ENCODE data around the gene GNAQ. TPM values are rescaled to one million over a fixed set of nuclear protein-coding genes. Genes with fewer than 3 reads are reported as not detected.

The GNAQ gene
- total RNA-seq, 1 experiment from 2014 or later, result 38.2 TPM

DNA sequence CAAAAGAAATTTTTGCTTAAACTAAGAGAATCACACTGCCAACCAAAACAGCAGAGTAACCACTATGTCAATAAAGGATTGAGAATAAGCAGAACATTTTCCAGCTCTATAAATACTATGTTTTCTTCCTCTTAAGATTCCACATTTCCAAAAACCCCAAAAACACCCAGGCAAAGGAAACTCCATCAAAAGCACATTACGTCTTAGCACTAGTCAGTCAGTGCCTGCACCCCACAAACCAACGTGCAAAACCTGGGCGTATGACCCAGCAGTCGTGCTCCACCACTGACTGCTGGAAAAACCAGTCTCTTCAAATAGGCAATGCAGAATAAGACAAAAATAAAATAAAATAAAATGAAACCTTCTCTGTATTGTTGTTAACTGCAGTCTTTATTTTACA is 85.3 kb downstream of the GNAQ start:
- TF ChIP-seq CTCF (IDR thresholded peaks at IDR 0.05; ENCODE audit: unreplicated experiment), result no peak
- Mint-ChIP-seq H3K36me3 (ENCODE audit: insufficient read depth, unreplicated experiment) (no peaks in the 10 kb centered on the region), H3K27me3 (ENCODE audit: insufficient read depth, unreplicated experiment) (no peaks in the 10 kb centered on the region), H3K9me3 (ENCODE audit: unreplicated experiment) (no peaks in the 10 kb centered on the region), H3K27ac (ENCODE audit: low read depth, unreplicated experiment) (no peak overlapping the region), H3K4me1 (ENCODE audit: insufficient read depth, unreplicated experiment) (peaks cover 15% of the 10 kb centered on the region), H3K4me3 (ENCODE audit: unreplicated experiment) (no peak overlapping the region)
- CTCF ChIA-PET, result no interaction called here
- no peak for DNase-seq (ENCODE audit: unreplicated experiment)
- no TSS peak for BruUV-seq (replicated peaks)
- POLR2A ChIA-PET, result no interaction called here
- intact Hi-C loops (cut with micrococcal nuclease), result no loop called here

- H3K27me3 Mint-ChIP-seq (ENCODE audit: insufficient read depth, unreplicated experiment), result no peaks in the 10 kb centered on the region
- H3K4me3 Mint-ChIP-seq (ENCODE audit: unreplicated experiment), result no peak overlapping the region
- no TSS peak for BruUV-seq (replicated peaks)
- no peaks in the 10 kb centered on the region for H3K9me3 Mint-ChIP-seq (ENCODE audit: unreplicated experiment)
- intact Hi-C loops (cut with micrococcal nuclease), result no loop called here
- ChIA-PET POLR2A (interaction anchor here (0.6 kb wide), 1 partner anchor 13 kb away, joined by 4 read pairs; no protein-coding TSS in a partner anchor), CTCF (no interaction called here)
- TF ChIP-seq CTCF (IDR thresholded peaks at IDR 0.05; ENCODE audit: unreplicated experiment), result no peak
- H3K4me1 Mint-ChIP-seq (ENCODE audit: insufficient read depth, unreplicated experiment), result peaks cover 15% of the 10 kb centered on the region
- H3K36me3 Mint-ChIP-seq (ENCODE audit: insufficient read depth, unreplicated experiment), result no peaks in the 10 kb centered on the region
- no peak for DNase-seq (ENCODE audit: unreplicated experiment)
- no peak overlapping the region for H3K27ac Mint-ChIP-seq (ENCODE audit: low read depth, unreplicated experiment)
Observed at GRCh38 chr9:77945798-77946197, 85.8 kb downstream of the GNAQ start.

- CTCF ChIA-PET, result interaction anchor here (1.1 kb wide), 1 partner anchor 91 kb away, joined by 3 read pairs; no protein-coding TSS in a partner anchor
- H3K9me3 Mint-ChIP-seq (ENCODE audit: unreplicated experiment), result no peaks in the 10 kb centered on the region
- H3K4me1 Mint-ChIP-seq (ENCODE audit: insufficient read depth, unreplicated experiment), result peaks cover 15% of the 10 kb centered on the region
Observed at GRCh38 chr9:77944556-77945243, 86.9 kb downstream of the GNAQ start.

GRCh38 chr9:77943057-77943456 is 88.6 kb downstream of the GNAQ start:
- no TSS peak for BruUV-seq (replicated peaks)
- ChIA-PET CTCF (interaction anchor here (0.7 kb wide), 1 partner anchor 92 kb away, joined by 3 read pairs; no protein-coding TSS in a partner anchor), POLR2A (no interaction called here)
- H3K27me3 Mint-ChIP-seq (ENCODE audit: insufficient read depth, unreplicated experiment), result no peaks in the 10 kb centered on the region
- peak; percentile 17 for DNase-seq (ENCODE audit: unreplicated experiment)
- TF ChIP-seq CTCF (IDR thresholded peaks at IDR 0.05; ENCODE audit: unreplicated experiment), result no peak
- H3K27ac Mint-ChIP-seq (ENCODE audit: low read depth, unreplicated experiment), result no peak overlapping the region
- intact Hi-C loops (cut with micrococcal nuclease), result no loop called here
- H3K36me3 Mint-ChIP-seq (ENCODE audit: insufficient read depth, unreplicated experiment), result no peaks in the 10 kb centered on the region
- H3K4me1 Mint-ChIP-seq (ENCODE audit: insufficient read depth, unreplicated experiment), result peaks cover 15% of the 10 kb centered on the region
- H3K9me3 Mint-ChIP-seq (ENCODE audit: unreplicated experiment), result no peaks in the 10 kb centered on the region
- no peak overlapping the region for H3K4me3 Mint-ChIP-seq (ENCODE audit: unreplicated experiment)

More at GRCh38 chr9:77944556-77945243, 86.9 kb downstream of the GNAQ start:
- Mint-ChIP-seq H3K36me3 (ENCODE audit: insufficient read depth, unreplicated experiment) (no peaks in the 10 kb centered on the region), H3K27ac (ENCODE audit: low read depth, unreplicated experiment) (no peak overlapping the region), H3K4me3 (ENCODE audit: unreplicated experiment) (no peak overlapping the region), H3K27me3 (ENCODE audit: insufficient read depth, unreplicated experiment) (no peaks in the 10 kb centered on the region)
- POLR2A ChIA-PET, result interaction anchor here (0.7 to 1.0 kb wide), 3 partner anchors 21 to 86 kb away, joined by 3 to 4 read pairs (median 3); no protein-coding TSS in a partner anchor
- no peak for DNase-seq (ENCODE audit: unreplicated experiment)
- no peak for TF ChIP-seq CTCF (IDR thresholded peaks at IDR 0.05; ENCODE audit: unreplicated experiment)
- BruUV-seq (replicated peaks), result no TSS peak
- intact Hi-C loops (cut with micrococcal nuclease), result no loop called here

All from MCF 10A (cell line).